CD4-positive, alpha-beta T cell (primary cell): ENCODE data around the gene CRACR2A. TPM values are rescaled to one million over a fixed set of nuclear protein-coding genes. Genes with fewer than 3 reads are reported as not detected.

Experiments
- ATAC-seq: fragments of 200-7000 bp; cut with Tn5 transposase; one replicate; pipeline ENCODE4 v1.10.0; 2022; ENCODE audit warnings: mild to moderate bottlenecking; ENCODE audit not compliant: poor library complexity
- CTCF ChIA-PET: fragments of 350-600 bp; sonication (Branson Sonifier 250); formaldehyde crosslinking; loops from one replicate; lab custom pipeline; 2021; ENCODE audit warnings: antibody characterized with exemption, inconsistent platforms; lab: Charles Lee
- POLR2A ChIA-PET: fragments of 350-600 bp; sonication (Branson Sonifier 250); formaldehyde crosslinking; loops from one replicate; lab custom pipeline; 2021; ENCODE audit warnings: antibody characterized with exemption, inconsistent platforms; lab: Charles Lee
- DNase-seq, 14 experiments: peaks; one replicate each; pipeline ENCODE4 v3.0.0-alpha.2; 2013 to 2020; ENCODE audit warnings: mixed read lengths in 2 of 14
- H3K27ac ChIP-seq, 2 donors: one replicate each; pipeline versions ENCODE4 v1.5.1 to v1.7.0; 2013; ENCODE audit warnings: low read length in 2 of 2, low read depth in 1 of 2, mild to moderate bottlenecking in 1 of 2
- H3K27me3 ChIP-seq, 2 experiments: 1 replicate in 1 of 2; 2 replicates in 1 of 2; pipeline versions ENCODE4 v1.6.1 to v1.7.0; 2013; ENCODE audit warnings: low read length in 2 of 2, control low read depth in 1 of 2, mild to moderate bottlenecking in 1 of 2, moderate library complexity in 1 of 2; ENCODE audit not compliant: insufficient read depth in 2 of 2, control insufficient read depth in 1 of 2
- H3K36me3 ChIP-seq: one replicate; pipeline ENCODE4 v1.6.1; 2013; ENCODE audit warnings: low read length, control low read depth; ENCODE audit not compliant: insufficient read depth
- H3K4me1 ChIP-seq: one replicate; pipeline ENCODE4 v1.6.1; 2013; ENCODE audit warnings: low read length, control low read depth; ENCODE audit not compliant: insufficient read depth
- H3K4me3 ChIP-seq: one replicate; pipeline ENCODE4 v1.5.1; 2013; ENCODE audit warnings: mild to moderate bottlenecking, low read length, moderate library complexity
- H3K9me3 ChIP-seq, 2 experiments: 1 replicate in 1 of 2; 2 replicates in 1 of 2; pipeline versions ENCODE4 v1.6.1 to v1.7.0; 2013; ENCODE audit warnings: low read length in 2 of 2, mild to moderate bottlenecking in 2 of 2, control low read depth in 1 of 2, moderate library complexity in 1 of 2; ENCODE audit not compliant: control insufficient read depth in 1 of 2, insufficient read depth in 1 of 2
- H3K27ac Mint-ChIP-seq: one replicate; pipeline ENCODE4 v1.8.0; 2020; ENCODE audit warnings: mixed read lengths
- H3K27me3 Mint-ChIP-seq: one replicate; pipeline ENCODE4 v1.8.0; 2021; ENCODE audit warnings: mixed read lengths
- H3K36me3 Mint-ChIP-seq: one replicate; pipeline ENCODE4 v1.8.0; 2021; ENCODE audit warnings: low read depth, mixed read lengths
- H3K4me1 Mint-ChIP-seq: one replicate; pipeline ENCODE4 v1.8.0; 2021; ENCODE audit warnings: low read depth, mixed read lengths
- H3K4me3 Mint-ChIP-seq: one replicate; pipeline ENCODE4 v1.8.0; 2020; ENCODE audit warnings: mild to moderate bottlenecking, mixed read lengths
- H3K9me3 Mint-ChIP-seq: one replicate; pipeline ENCODE4 v1.8.0; 2020; ENCODE audit warnings: mixed read lengths
- CTCF ChIP-seq: fragments of 200-600 bp; IDR thresholded peaks from one replicate; pipeline ENCODE4 v1.8.0; 2022; ENCODE audit warnings: antibody characterized with exemption, mild to moderate bottlenecking
- intact Hi-C, 2 experiments: fragments of 100-400 bp; cut with DNase I in 1 of 2; cut with micrococcal nuclease in 1 of 2; formaldehyde crosslinking; loops; one replicate each; pipeline versions ENCODE4 v1.15.1 to v1.9.0; 2023 to 2025; cut with DNase I, micrococcal nuclease
- total RNA-seq, 174 experiments: library from RNA in 2 of 174; stranded (reverse) in 2 of 174; gene quantifications; one replicate each; pipeline ENCODE4 v1.2.3 and lab custom pipeline; 2021 to 2026

The CRACR2A gene
- total RNA-seq, 2 experiments from 2014 or later = 23.5 to 27.5 TPM

GRCh38 chr12:3668479-3669165 is 84.3 kb downstream of the CRACR2A start:
- Histone ChIP-seq H3K4me1 (no peaks in the 10 kb centered on the region), H3K27me3 (no peaks in the 10 kb centered on the region), H3K9me3 (no peaks in the 10 kb centered on the region), H3K27ac (no peak overlapping the region), H3K36me3 (peaks cover 91% of the 10 kb centered on the region), H3K4me3 (no peak overlapping the region)
- no peak for DNase-seq
- ATAC-seq = no peak
- Mint-ChIP-seq H3K27ac (no peak overlapping the region), H3K4me1 (no peaks in the 10 kb centered on the region), H3K36me3 (peaks cover 99% of the 10 kb centered on the region), H3K4me3 (no peak overlapping the region), H3K9me3 (no peaks in the 10 kb centered on the region), H3K27me3 (no peaks in the 10 kb centered on the region)
- intact Hi-C loops = no loop called here
- POLR2A ChIA-PET = no interaction called here
- CTCF ChIA-PET = no interaction called here
- TF ChIP-seq CTCF = no peak

- H3K27ac ChIP-seq = no peak overlapping the region
- no peak overlapping the region for H3K27ac Mint-ChIP-seq
- peaks cover 99% of the 10 kb centered on the region for H3K36me3 Mint-ChIP-seq
- ATAC-seq (no peak), DNase-seq (no peak)
- no peaks in the 10 kb centered on the region for H3K4me1 Mint-ChIP-seq
- H3K36me3 ChIP-seq = peaks cover 91% of the 10 kb centered on the region
- H3K4me3 Mint-ChIP-seq = no peak overlapping the region
- H3K27me3 ChIP-seq = no peaks in the 10 kb centered on the region
- no peak overlapping the region for H3K4me3 ChIP-seq
- CTCF ChIA-PET = interaction anchor here (1.6 kb wide), 1 partner anchor 136 kb away, joined by 4 read pairs; no protein-coding TSS in a partner anchor
- intact Hi-C loops = no loop called here
- TF ChIP-seq CTCF = no peak
- no peaks in the 10 kb centered on the region for H3K9me3 ChIP-seq
- no peaks in the 10 kb centered on the region for H3K27me3 Mint-ChIP-seq
- H3K4me1 ChIP-seq = no peaks in the 10 kb centered on the region
- POLR2A ChIA-PET = no interaction called here
- H3K9me3 Mint-ChIP-seq = no peaks in the 10 kb centered on the region
Observed at GRCh38 chr12:3667485-3667884, 85.4 kb downstream of the CRACR2A start.

GRCh38 chr12:3666441-3666840 is 86.5 kb downstream of the CRACR2A start:
- ChIA-PET CTCF (interaction anchor here (1.6 kb wide), 1 partner anchor 137 kb away, joined by 4 read pairs; no protein-coding TSS in a partner anchor), POLR2A (no interaction called here)
- intact Hi-C loops = no loop called here
- Mint-ChIP-seq H3K9me3 (no peaks in the 10 kb centered on the region), H3K27ac (no peak overlapping the region), H3K4me3 (no peak overlapping the region), H3K27me3 (no peaks in the 10 kb centered on the region), H3K36me3 (peaks cover 99% of the 10 kb centered on the region), H3K4me1 (no peaks in the 10 kb centered on the region)
- ATAC-seq (no peak), DNase-seq (no peak)
- TF ChIP-seq CTCF = no peak
- H3K27ac ChIP-seq = no peak overlapping the region
- no peaks in the 10 kb centered on the region for H3K9me3 ChIP-seq
- no peak overlapping the region for H3K4me3 ChIP-seq
- H3K36me3 ChIP-seq = peaks cover 91% of the 10 kb centered on the region
- H3K27me3 ChIP-seq = no peaks in the 10 kb centered on the region
- no peaks in the 10 kb centered on the region for H3K4me1 ChIP-seq
